ENCODE measurements around the gene TMEM52.

- TF ChIP-seq CTCF (IDR thresholded peaks at IDR 0.05; ENCODE audit: low read depth, low read length) (no peak), EZH2phosphoT487 (IDR thresholded peaks at IDR 0.05; ENCODE audit: low read depth) (no peak)
These were observed 20.4 kb upstream of the TMEM52 start for GRCh38 chr1:1939296-1940122.
